Retinal pigment epithelial cell (primary cell): ENCODE results near the gene FN3KRP.

Experiments
- DNase-seq: peaks from one replicate; pipeline ENCODE4 v3.0.0-alpha.2; 2010; ENCODE audit warnings: low read depth
- H3K4me3 ChIP-seq: 2 replicates; pipeline ENCODE4 v1.5.1; 2011; ENCODE audit warnings: mild to moderate bottlenecking, low read length, control low read depth, moderate library complexity
- TF ChIP-seq, protein P1 (sequence below): conservative IDR thresholded peaks from 2 replicates; pipeline ENCODE4 v1.5.1; 2011; ENCODE audit warnings: low read depth, low read length, control low read depth, inconsistent platforms

FN3KRP gene

DNA sequence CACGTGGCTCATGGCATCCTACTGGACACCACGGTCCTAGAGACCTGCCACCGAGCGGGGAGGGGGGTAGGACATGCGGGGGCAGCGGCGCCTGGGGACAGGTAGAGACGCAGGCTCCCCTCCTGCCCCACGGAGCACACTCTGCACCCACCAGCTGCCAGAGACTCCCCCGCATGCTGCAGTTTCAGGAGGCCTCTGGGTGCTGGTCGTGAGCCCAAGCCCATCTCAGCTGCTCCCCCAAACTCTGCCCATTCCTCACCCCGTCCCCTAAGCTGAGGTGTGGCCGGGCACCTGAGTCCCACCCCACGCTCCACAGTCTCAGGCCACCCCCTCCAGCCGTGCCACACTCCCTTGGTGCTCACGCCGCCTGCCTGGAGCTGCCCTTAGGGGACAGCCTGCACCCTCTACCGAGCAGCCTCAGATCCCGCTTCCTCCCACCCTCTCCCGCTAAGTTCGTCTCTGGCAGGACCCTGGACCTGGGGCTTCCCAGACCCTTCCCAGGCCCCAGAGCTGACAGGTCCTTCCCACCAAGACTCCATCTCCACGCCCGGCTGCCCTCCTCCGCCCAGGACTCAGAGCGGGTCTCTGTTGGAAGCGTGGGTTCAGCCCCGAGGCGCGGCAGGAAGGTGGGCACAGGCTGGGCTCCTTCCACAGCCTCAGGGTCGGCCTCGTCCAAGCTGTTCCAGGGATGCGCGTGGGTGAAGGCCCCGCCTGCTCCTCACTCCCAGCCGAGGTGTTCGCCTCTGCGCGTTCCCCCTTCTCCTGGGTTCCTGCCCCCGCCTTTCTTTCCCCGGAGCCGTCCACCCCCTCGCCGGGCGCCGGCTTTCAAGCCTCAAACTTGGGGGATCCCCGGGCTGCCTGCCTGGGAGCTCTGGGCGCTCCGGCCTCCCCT, 19.3 kb upstream of the FN3KRP start:
- TF ChIP-seq, protein P1, sequence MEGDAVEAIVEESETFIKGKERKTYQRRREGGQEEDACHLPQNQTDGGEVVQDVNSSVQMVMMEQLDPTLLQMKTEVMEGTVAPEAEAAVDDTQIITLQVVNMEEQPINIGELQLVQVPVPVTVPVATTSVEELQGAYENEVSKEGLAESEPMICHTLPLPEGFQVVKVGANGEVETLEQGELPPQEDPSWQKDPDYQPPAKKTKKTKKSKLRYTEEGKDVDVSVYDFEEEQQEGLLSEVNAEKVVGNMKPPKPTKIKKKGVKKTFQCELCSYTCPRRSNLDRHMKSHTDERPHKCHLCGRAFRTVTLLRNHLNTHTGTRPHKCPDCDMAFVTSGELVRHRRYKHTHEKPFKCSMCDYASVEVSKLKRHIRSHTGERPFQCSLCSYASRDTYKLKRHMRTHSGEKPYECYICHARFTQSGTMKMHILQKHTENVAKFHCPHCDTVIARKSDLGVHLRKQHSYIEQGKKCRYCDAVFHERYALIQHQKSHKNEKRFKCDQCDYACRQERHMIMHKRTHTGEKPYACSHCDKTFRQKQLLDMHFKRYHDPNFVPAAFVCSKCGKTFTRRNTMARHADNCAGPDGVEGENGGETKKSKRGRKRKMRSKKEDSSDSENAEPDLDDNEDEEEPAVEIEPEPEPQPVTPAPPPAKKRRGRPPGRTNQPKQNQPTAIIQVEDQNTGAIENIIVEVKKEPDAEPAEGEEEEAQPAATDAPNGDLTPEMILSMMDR = no peak

DNA sequence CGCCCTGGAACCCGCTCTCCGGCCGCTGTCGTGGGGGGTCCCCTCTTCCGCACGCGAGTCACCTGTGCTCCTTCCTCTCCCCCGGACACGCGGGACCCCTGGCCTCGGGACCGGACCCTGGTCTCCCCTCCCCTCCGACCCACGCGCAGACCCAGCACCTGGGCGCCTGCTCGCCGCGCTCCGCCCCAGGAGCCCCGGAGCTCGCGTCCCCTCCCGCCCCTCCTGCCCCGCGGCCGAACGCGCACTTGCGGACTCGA, 18.8 kb upstream of the FN3KRP start:
- H3K4me3 ChIP-seq = peak overlapping the region; percentile 56
- DNase-seq = no peak
- TF ChIP-seq, protein P1 = no peak

More for the DNA sequence above, 19.3 kb upstream of the FN3KRP start:
- DNase-seq = no peak
- H3K4me3 ChIP-seq = peak overlapping the region; percentile 56

DNA sequence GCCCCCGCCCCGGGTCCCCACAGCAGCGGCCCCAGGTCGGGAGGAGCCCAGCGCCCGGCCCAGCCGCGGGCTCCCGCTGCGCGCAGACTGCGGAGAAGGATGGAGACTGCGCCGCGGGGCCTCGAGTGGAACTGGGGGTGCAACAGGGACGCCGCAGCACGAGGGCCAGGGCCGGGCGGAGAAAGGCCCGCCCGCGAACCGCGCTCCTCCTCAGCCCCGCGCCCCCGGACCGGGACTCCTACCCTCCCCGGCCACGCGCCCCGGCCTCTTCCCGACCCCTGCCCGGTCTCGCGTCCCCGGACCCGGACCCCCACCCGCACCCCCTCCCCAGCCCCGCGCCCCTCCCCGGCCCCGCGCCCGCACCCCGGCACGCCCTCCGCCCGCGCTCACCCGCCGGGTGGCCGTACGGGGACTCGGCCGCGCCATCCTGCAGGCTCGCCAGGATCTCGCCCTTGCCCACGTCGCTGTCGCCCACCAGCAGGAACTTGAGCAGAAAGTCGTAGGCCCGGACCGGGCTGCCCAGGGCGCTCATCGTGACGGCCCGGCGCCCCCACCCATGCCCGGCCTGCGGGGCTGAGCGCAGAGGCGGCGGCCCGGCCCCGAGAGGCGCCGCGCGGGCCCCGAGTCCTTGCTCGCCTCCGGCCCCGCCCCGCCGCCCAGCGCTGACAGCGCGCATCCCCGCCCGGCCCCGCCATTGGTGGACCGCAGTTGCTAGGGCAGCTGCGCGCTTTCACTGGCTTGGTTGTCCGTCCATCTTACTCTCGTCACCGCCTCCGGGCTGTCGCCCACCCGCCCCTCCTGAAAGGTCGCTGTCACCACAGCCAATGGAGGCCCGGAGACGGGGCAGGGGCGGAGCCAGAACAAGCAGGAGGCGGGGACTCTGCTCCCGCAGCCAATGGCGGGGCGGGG, 18.2 kb upstream of the FN3KRP start, which contains the start of gene RAB40B:
RAB40B (minus strand) TSS at position 634 of the 909 bp plus-strand sequence; CDS start at position 532, 102 bp downstream.
- H3K4me3 ChIP-seq = peak within 1 kb of the TSS; percentile 56
- peak; percentile 94 for DNase-seq
- TF ChIP-seq, protein P1 = no peak

- DNase-seq = no peak
- TF ChIP-seq, protein P1 = no peak
- peak overlapping the region; percentile 55 for H3K4me3 ChIP-seq
These were observed 17.5 kb upstream of the FN3KRP start for GRCh38 chr17:82698974-82699442.

- H3K4me3 ChIP-seq = no peak overlapping the region
- DNase-seq = no peak
- TF ChIP-seq, protein P1 = no peak
These were observed 17.0 kb upstream of the FN3KRP start for GRCh38 chr17:82699551-82699950.

DNA sequence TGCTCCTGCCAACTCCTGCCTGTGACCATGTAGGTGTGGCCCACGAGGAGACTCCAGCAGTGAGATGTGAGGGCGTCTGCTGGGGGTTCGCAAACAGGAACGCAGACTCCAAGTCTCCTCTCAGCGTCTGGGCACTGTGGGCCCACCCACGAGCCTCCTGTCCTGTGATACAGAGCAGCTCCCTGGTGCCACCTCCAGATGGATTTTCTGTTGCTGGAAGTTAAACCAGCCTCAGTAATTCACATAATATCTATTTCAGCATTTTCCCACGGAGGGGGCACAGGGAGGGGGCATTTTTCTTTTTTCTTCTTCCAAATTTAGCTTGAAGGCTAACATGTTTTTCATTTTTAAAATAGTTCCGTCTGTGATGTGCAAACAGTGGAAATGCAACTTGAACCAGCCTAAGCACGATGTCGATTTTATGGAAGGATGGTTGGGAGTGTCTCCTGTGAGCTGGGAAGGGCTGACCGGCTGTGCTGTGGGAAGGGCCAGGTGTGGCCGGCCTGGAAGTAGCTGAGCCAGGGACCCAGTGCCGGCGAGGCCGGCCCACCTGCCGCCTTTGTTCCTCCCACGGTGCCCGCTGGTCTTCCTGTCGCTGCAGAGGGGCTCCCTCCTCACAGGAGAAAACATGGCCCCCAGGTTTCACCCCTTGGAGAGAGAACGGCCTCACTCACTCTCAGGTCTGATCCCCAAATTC, 14.1 kb upstream of the FN3KRP start:
- TF ChIP-seq, protein P1 = no peak
- no peak for DNase-seq
- H3K4me3 ChIP-seq = no peak overlapping the region
